Measurements from ENCODE around the gene AKAP6.
A peak's percentile ranks its signal among the peaks of the same experiment; 100 is the strongest.

Gene AKAP6

DNA sequence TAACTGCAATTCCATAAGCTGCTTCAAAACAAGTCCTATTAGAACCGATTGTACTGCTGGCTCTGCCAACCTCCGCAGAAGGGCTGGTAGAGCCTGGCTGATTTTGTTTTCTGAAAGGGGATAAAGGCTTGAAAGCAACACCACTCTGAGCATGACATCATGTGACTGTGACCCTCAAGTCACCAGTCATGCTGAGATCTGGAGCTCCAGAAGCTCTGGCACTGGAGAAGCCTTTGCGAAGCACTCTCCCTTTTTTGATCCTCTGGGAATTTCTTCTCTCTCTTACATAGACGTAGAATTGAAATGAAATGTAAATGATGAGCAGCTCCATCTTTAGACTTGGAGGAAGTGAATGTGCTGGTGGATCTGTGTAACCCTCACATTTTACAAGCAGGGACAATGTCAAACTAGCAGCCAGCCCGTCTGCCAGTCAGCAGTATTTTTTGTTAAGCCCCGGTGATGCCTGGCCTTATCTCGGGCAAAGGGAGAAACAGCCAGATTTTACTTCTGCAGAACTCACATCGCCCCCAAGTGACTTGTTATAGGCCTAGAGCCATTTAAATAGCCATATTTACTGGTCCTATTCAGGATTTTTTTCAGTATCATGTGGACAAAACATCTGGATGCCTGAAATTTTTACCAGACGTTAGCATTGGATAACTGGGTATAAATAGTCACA lies 497.4 kb downstream of the AKAP6 start:
- no peak for DNase-seq (ENCODE audit: low spot score)

DNA sequence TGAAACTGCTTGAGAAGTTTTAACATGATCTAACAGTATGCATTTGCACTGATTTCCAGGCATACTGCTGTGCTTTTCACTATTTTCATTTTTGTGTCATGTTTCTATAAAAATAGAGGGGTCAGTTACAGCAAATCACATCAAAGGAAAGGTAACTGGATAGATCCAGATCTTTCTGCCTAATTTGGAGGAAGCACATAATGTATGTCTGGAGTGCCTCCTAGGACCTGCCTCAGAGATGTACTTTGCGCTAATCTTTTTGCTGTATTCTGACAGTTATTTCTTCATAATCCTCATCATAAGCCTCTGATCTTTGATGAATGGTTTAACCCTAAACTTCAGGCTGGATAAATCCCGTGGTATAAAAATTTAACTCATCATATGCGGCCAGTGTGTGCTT lies 498.4 kb downstream of the AKAP6 start:
- no peak for DNase-seq (ENCODE audit: low spot score)

DNA sequence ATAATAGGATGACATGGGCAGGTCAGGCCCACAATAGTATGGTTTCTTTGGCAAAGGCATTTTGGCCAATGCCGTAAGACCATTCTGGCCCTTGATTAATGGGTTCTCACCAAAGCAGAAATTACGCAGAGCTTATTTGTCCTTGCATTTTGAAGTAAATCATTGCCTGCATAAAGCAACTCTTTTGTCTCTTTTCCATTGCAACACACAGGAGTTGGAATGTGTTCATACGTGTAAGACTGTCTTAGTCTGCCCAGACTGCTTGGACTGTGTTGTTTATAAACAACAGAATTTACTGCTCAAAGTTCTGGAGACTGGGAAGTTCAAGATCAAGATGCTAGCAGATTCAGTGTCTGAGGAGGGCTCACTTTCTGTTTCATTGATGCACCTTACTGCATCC lies 506.8 kb downstream of the AKAP6 start:
- no peak for DNase-seq (ENCODE audit: low spot score)

DNA sequence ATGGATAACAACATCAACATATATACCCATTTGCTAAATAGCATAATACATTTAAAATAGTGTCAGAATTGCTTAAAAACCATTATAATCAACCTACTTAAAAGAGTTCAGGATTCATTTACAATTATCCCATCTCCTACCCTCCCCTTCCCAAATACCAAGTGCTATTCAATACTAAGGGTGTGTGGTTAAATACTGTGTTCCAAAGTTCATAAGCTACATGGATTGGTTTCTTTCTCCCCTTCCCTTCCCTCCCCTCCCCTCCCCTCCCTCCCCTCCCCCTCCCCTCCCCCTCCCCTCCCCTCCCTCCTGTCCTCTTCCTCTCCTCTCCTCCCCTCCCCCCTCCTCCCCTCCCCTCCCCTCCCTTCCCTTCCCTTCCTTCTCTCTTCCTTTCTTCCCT lies 512.6 kb downstream of the AKAP6 start:
- DNase-seq (ENCODE audit: low spot score): no peak

DNA sequence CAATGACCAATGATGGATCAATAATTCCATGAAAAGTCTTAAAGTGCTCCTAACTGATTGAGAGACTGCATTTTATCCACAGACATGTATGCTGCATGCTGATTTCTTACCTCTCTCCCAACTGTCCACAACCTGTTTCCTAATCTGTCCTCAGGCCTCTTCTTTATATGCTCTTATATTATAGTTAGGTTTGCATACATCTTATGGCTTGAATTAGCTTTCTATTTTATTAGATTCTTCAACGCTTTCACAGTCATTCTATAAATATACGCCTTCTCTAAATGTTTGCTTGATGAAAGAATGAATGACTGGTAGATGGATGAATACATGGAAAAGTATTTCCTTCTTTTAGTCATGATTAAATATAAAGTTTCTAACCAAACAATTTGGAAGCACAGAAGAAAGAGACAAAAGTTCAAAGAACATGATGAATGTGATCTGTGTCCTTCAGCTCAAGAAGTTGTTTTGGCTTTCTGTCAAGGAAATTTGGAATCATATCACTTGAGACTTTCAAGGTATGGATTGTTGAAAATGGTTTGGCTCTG lies 517.8 kb downstream of the AKAP6 start:
- no peak for DNase-seq (ENCODE audit: low spot score)

DNA sequence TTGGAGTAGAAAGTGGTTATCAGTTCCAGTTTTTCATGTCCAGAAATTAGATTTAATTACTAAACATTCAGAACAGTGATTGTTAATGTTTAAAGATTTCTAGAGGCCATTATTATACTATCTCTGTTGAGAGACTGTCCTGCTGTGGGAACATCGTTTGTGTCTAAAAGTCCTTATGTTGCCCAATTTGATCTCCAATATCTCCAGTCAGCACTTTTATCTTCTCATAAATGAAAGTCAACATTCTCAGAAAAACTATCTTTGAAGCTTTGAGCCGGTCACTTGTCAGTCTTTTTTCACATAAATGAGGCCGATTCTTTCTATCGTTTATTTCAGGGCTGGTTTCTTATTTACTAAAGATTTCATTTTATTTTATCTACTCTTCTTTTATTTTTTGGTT lies 518.8 kb downstream of the AKAP6 start:
- DNase-seq (ENCODE audit: low spot score): no peak

DNA sequence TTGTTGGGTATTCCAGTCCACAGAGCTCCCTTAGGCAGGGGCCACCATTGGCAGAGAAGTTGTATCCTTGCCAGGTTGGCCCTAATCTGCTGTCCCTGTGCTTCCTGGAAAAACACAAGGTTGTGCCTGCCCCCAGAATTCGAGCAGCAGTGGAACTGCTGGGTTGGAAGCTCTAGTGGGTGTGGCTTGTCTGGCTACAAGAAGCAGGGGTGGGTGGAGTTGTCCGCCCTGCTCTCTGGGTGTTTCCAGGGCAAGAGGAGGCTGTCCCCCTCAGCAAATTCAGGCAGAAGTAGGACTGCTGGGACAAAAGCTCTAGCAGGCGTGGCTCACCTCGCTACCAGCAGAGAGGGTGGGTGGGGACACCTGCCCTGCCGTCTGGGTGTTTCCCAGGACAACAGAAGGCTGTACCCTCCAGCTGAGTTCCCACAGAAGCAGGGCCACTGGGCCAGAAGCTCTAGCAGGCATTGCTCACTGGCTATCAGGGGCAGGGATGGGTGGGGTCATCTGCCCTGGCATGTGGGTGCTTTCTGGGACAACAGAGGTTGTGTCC lies 536.8 kb downstream of the AKAP6 start:
- DNase-seq (ENCODE audit: low spot score): peak; percentile 22

DNA sequence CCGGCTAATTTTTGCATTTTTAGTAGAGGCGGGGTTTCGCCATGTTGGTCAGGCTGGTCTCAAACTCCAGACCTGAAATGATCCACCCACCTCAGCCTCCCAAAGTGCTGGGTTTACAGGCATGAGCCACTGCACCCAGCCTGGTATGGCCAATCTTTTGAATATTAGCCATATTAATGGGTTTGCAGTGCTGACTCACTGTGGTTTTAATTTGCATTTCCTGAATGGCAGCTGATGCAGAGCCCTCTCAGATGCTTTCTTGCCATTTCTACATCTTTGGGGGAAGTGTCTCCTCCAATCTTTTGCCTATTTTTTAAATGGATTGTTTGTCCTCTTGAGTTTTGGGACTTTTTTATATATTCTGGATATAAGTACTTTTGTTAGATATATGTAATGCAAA lies 554.1 kb downstream of the AKAP6 start:
- no peak for DNase-seq (ENCODE audit: low spot score)

Measured in SW480 (cell line).